Amniotic epithelial cell (primary cell): ENCODE measurements around the gene ANO6.
A peak's percentile ranks its signal among the peaks of the same experiment; 100 is the strongest.

Experiments
- DNase-seq: peaks from one replicate; pipeline ENCODE4 v3.0.0-alpha.2; 2010; ENCODE audit warnings: low read depth

The ANO6 gene

GRCh38 chr12:45458238-45458637 is 242.3 kb downstream of the ANO6 start:
- DNase-seq = no peak

- peak; percentile 40 for DNase-seq
Measured at GRCh38 chr12:45458854-45459807, 243.2 kb downstream of the ANO6 start.

DNA sequence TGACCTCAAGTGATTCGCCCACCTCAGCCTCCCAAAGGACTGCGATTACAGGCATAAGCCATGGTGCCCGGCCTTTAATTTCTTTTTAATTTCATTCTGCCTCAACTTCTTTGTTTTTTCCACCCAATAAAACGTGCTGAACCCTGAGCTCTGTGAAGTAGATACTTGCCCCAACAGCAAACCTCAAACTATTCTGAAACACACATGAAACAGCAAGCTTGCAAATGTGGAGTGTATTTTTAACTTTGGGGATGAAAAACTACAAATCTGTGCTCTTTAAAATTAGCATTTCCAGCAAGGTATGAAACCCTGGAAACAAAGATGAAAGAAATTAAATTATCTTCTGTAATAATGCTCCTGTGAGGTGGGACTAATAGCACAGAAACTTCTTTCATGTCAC is 246.6 kb downstream of the ANO6 start:
- no peak for DNase-seq

DNA sequence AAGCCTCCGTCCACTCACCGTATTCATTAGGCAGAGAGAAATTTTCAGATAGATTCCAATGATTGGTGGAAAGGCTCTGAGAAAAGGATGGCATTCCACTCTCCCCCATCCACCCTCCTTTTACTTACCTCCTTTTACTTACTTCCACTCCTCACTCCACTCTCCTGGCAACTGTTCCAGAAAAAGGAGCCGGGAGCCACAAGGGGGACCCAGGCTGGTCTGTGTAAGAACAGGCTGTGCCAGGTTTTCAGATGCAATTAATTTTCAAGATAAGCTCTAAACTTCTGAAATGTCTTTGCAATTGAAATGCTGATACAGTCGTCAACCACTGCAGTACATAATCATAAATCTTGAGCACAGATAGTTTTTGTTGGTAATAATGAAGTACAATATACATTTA is 248.8 kb downstream of the ANO6 start:
- DNase-seq = peak; percentile 36

DNA sequence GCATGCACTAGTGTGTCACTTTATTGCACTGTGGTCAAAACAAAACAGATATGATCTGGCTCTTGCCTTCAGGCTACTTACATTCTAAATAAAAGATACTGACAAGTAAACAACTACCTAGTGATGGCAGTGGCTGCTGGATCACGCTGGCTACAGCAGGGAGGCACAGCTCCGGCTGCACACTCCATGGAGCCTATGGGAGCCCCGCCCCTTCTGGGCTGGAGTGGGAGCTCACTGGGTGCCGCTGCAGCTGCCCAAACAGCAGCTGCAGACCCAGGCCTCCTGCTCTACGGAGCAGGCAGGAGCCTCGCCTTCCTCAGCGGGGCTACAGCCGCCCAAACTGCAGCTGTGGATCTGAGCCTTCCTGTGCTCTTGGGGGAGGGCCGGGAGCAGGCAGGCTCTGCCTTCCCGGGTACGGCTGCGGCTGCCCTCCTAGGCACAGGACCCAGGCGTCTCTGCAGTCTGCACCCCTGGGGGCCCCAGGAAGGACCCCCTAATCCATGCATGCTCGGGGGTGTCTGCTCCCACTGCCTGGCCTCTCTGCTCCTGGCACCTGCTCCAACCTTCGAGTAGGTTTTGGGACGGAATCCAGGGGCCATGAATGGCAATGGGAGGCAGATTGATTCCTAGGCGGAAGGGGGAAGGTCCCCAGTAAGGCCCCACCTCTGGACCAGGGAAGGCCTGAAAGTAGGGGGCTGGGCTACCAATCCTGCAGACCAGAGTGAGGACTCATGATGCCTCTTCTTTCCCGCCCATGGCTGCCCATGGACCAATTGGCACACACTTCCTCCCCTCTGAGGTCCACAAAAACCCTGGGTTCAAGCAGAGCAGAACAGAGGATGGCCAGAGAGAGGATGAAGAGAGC is 253.1 kb downstream of the ANO6 start:
- DNase-seq = no peak

- no peak for DNase-seq
Measured at GRCh38 chr12:45469902-45470301, 254.0 kb downstream of the ANO6 start.

DNA sequence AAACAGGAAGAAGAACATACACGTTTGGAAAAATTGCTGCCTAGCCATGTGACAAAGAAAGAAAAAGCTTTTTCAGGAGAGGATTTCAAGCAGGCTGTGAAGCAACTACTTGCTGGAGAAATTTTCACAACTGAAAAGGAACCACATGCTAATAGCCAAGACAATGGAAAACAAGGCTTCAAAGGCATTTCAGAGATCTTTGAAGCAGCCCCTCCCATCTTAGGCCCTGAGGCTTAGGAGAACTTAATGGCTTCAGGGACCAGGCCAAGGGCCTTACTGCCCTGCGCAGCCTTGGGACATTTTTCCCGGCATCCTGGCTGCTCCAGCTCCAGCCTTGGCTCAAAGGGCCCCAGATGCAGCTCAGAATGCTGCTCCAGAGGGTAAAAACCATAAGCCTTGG is 257.7 kb downstream of the ANO6 start:
- no peak for DNase-seq

GRCh38 chr12:45475594-45475993 is 259.7 kb downstream of the ANO6 start:
- no peak for DNase-seq

DNA sequence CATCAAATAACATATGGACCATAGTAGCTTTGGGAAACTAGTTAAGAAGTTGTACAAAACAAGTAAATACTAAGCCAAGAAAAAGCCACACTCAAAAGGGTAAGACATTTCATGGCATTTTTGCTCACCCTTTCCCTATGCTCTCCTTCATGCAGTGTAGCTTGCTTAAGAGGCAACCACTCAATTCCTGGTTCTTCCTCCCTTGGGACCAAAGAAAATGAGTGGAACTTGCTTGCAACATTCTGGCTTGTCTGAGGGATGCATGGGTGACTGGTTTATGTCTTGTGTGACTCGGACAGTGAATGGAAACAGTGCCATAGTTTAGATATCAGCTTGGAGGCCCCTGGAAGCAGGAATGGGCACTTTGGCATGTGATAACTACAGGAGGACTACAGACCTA is 261.6 kb downstream of the ANO6 start:
- no peak for DNase-seq

- no peak for DNase-seq
Measured at GRCh38 chr12:45478931-45479330, 263.0 kb downstream of the ANO6 start.

- DNase-seq = no peak
Measured at GRCh38 chr12:45481746-45482145, 265.9 kb downstream of the ANO6 start.

DNA sequence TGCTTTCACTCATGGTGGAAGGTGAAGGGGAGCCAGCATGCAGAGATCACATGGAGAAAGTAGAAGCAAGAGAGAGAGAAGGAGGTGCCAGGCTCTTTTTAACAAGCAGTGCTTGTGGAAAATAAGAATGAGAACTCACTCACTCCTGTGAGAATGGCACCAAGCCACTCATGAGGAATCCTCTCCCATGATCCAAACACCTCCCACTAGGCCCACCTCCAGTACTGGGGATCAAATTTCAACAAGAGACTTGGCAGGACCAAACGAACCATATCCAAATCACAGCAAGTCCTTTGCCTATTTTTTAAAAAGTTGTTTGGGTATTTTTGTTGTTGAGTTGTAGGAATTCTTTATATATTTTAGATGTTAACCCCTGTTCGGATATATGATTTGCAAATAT is 267.7 kb downstream of the ANO6 start:
- no peak for DNase-seq
